SK-MEL-5 (cell line): Measurements from ENCODE around the gene LDLRAD3. TPM values are rescaled to one million over a fixed set of nuclear protein-coding genes. Genes with fewer than 3 reads are reported as not detected.

Experiments used
- DNase-seq: peaks from one replicate; pipeline ENCODE4 v3.0.0-alpha.2; 2016; ENCODE audit warnings: low read depth, low spot score
- in situ Hi-C: cut with HindIII; loops from 2 replicates; pipeline ENCODE4 v1.10.0; 2016; ENCODE audit warnings: low sequenced_read_pairs, high pct_unique_total_duplicates, low pct_unique_long_range_greater_than_20kb
- total RNA-seq: library from RNA; depleted of rRNA; stranded (reverse); fragments of >200 nt; shearing (Covaris generic); gene quantifications from 2 replicates; pipeline ENCODE4 v1.2.3, GENCODE V29; 2014

The LDLRAD3 gene
- total RNA-seq, 1 experiment from 2014 or later = 28.6 TPM

GRCh38 chr11:35971841-35972422, 28.1 kb downstream of the LDLRAD3 start:
- in situ Hi-C loops = no loop called here
- DNase-seq = no peak

GRCh38 chr11:35974882-35975589, 31.2 kb downstream of the LDLRAD3 start:
- in situ Hi-C loops = no loop called here
- DNase-seq = no peak

DNA sequence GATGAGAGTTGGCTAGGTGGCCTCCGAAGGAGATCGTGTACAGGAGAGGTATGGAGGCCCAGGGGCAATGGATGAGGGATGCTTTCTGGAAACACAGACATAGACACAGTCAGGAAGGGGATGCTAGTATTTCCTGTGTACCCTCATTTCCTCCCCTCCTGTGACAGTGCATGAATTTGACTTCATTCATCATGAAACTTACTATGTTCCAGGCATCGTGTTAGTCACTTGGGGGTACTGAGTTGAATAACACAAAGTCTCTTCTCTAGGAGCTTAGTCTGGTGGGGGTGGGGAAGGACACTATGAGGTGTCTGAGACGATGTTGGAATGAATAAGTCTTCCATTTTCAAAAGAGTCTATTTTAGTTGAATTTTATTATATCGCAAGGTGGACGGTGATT, 32.6 kb downstream of the LDLRAD3 start:
- no peak for DNase-seq
- in situ Hi-C loops = no loop called here

DNA sequence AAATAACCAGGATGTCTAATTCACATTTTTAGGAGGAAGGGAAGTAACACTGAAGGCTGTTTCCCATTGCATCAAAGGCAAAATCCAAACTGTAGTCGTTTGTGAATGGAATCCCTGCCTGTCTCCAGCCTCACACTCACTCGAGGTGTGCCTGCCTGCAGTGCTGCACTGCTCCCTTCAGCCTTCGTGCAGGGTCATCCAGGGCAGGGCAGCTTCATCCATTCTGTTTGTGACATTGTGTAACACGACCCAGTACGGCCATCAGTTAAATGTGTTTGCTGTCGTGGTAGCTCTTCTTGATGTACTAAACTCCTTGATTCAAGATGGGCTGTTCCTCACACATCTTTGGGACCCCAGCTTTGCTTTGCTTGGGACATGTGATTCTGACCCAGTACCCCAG, 34.3 kb downstream of the LDLRAD3 start:
- in situ Hi-C loops = no loop called here
- no peak for DNase-seq

DNA sequence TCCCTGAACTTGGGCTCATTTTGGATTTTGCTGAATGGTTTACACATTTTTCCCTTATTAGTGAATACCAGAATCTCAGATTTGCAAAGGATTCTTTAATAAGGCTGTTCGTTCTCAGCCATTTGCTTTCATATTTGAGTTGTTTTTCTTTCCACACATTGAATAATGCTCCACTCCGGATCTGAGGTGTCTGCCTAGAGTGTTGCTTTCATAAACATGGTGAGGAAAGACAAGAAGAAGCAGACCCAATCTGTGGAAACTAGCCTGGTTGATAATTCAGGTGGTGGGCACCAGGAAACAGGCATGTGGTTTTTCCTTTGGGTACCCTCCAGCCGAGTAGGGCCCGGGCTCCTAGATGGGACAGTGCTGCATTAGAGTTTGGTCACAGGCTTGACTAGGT, 35.0 kb downstream of the LDLRAD3 start:
- in situ Hi-C loops = no loop called here
- no peak for DNase-seq

GRCh38 chr11:35980686-35981390, 37.0 kb downstream of the LDLRAD3 start:
- no peak for DNase-seq
- in situ Hi-C loops = no loop called here

GRCh38 chr11:35981581-35981980, 37.7 kb downstream of the LDLRAD3 start:
- no peak for DNase-seq
- in situ Hi-C loops = no loop called here

DNA sequence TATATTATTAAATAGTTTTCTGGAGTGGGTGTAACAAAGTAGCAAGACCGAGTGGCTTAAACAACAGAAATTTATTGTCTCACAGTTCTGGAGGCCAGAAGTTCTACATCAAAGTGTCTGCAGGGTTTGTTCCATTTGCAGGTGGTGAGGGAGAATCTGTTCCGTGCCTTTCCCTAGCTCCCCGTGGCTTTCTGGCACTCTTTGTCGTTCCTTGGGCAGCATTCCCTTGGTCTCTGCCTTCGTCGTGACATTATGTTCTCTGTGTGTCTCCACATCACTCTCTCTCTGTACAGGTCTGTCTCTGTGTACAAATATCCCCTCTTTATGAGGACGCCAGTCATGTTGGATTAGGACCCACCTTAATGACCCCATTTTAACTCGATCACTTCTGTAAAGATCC, 38.2 kb downstream of the LDLRAD3 start:
- no peak for DNase-seq
- in situ Hi-C loops = no loop called here

- in situ Hi-C loops = no loop called here
- no peak for DNase-seq
Observed at GRCh38 chr11:35983981-35984380, 40.1 kb downstream of the LDLRAD3 start.

GRCh38 chr11:35986947-35987346, 43.1 kb downstream of the LDLRAD3 start:
- in situ Hi-C loops = no loop called here
- DNase-seq = no peak

- in situ Hi-C loops = no loop called here
- DNase-seq = no peak
Observed at GRCh38 chr11:35990170-35990569, 46.3 kb downstream of the LDLRAD3 start.

DNA sequence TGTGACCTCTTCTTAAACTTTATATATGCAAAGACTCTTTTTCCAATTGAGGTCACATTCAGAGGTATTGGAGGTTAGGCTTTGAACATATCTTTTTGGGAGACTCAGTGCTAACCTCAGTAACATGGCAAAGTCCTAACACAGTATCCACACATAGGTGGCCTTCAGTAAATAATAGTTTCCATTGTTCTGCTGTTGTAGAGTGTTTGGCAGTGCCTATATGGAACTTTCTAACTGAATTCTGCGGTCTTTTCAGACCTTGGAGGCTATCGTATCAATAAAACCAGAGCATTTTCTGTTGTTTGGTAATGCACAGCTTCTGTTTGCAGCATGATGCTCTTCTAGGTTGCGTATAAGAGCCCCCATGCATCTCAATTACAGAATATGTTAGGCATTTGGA, 47.0 kb downstream of the LDLRAD3 start:
- in situ Hi-C loops = no loop called here
- DNase-seq = peak; percentile 66

DNA sequence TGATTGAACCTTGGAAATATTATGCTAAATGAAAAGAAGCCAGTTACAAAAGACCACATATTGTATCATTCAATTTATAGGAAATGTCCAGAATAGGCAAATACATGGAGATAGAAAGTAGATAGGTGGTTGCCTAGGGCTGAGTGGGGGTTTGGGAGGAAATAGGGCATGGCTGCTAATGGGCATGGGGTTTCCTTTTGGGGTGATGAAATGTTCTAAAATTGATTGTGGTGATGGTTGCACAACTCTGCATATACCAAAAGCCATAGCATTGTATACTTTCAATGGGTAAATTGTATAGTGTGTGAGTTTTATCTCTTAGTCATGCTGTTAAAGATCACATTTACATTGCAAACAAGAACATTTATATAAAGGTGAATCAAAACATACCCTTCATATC, 48.7 kb downstream of the LDLRAD3 start:
- peak; percentile 84 for DNase-seq
- in situ Hi-C loops = no loop called here

DNA sequence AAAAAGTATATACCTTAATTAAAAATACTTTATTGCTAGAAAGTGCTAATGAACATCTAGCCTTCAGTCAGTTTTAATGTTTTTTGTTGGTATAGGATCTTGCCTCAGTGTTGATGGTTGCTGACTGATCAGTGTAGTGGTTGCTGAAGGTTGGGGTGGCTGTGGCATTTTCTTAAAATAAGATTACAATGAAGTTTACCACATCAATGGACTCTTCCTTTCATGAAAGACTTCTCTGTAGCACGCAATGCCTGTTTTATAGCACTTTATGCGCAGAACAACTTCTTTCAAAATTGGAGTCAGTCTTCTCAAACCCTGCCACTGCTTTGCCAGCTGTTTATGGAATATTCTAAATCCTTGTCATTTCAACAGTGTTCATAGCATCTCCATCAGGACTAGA, 50.6 kb downstream of the LDLRAD3 start:
- in situ Hi-C loops = no loop called here

DNA sequence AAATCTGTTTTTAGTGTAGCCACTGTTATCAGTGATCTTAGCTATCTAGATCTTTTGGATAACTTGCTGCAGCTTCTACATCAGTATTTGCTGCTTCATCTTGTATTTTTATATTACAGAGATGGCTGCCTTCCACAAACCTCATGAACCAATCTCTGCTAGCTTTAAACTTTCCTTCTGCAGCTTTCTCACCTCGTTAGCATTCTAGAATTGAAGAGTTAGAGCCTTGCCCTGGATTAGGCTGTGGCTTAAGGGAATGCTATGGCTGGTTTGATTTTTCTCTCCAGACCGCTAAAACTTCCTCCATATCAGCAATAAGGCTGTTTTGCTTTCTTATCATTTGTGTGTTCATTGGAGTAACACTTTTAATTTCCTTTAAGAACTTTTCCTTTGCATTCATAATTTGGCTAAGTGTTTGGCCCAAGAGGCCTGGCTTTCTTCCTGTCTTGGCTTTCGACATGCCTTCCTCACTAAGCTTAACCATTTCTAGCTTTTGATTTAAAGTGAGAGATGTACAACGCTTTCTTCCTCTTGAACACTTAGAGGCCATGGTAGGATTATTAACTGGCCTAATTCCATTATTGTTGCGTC, 51.9 kb downstream of the LDLRAD3 start:
- DNase-seq = no peak
- in situ Hi-C loops = no loop called here

More for the DNA sequence above, 50.6 kb downstream of the LDLRAD3 start:
- DNase-seq = no peak

DNA sequence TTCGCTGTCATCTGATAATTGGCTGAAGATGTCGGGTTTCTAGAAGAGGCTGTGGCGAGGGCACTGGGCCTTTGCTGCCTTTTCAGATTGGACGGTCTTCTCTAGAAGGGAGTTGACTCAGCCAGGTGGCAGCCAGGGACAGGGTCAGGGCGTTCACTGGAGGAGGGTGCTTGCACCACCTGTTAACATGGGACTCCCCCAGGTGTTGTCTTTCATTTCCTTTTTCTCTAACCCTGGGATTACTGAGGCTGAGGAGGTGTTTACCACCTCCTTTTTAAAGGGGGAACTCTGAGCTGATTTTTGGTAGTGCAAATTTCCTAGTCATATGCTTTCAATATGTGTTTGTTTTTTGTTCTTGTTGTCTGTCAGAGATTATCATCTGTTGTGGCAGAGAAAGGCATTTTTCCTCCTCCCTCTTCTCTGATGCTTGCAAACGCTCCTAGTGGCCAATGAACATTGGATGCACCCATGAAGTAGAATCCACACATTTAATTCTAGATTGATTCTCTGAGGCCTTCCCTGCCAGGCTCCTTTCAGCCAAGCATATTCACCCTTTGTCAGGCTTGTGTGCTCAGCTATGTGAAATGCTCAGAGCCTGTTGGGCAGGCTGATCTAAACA, 54.1 kb downstream of the LDLRAD3 start:
- no peak for DNase-seq
- in situ Hi-C loops = no loop called here

DNA sequence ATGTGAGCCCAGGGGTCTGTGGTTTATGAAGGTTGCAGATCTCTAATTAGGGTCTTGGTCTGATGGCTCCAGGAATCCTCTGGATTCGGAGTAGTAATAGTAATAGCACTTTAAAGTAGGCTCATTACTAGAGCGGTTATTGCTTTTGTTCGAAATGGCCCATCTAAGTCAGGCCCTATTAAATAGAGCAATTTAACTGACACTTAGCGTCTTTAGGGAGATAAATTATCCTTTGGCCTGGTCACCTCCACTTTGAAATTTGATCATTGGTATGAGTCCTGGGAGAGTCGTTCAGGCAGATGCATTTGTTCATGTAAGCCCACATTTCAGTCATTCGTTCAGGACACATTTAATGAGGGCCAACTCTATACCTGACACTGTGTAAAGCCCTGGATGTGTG, 54.8 kb downstream of the LDLRAD3 start:
- in situ Hi-C loops = no loop called here
- no peak for DNase-seq

DNA sequence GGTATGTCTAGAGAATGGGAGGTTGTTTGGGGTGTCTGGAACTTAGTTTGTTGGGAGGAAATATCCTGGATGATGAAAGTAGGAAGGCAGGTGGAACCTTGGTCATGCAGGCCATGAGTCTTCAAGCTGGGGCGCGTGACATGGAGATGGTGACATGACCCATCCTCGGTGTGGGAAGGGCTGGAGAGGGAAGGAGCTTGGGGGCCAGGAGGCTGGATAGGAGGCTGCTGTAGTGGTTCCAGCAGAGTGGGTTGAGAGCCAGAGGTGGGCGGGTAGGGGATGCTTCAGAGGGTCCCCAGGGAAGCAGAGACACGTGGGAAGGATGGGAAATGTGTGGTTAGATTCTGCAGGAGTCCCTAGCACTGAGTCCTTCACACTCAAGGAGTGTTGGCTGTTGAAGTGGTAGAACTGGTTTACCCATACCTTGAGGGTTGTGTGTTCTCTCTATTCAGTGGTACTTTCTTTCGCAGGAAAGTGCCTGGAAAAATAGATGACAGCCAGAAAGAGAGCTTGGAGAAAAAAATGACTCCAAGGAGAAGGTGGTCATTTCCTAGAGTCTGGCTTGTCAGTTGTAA, 56.8 kb downstream of the LDLRAD3 start:
- in situ Hi-C loops = no loop called here
- no peak for DNase-seq
